Cerebellar cortex (tissue), 1 donor: ENCODE data around the gene MET.
A peak's percentile ranks its signal among the peaks of the same experiment; 100 is the strongest.
"Not testable (repeated sequence)": the region's sequence is repeated elsewhere in the genome, so short reads cannot be mapped to it uniquely, and the experiment has no call there.

Experiments used
- DNase-seq: peaks from one replicate; pipeline ENCODE4 v3.0.0-alpha.2; 2015; ENCODE audit warnings: low spot score

Gene MET

GRCh38 chr7:116809636-116810266 is 137.8 kb downstream of the MET start:
- DNase-seq: peak; percentile 75

GRCh38 chr7:116810267-116811116 is 138.5 kb downstream of the MET start:
- DNase-seq: no peak

- no peak for DNase-seq
These were observed 139.8 kb downstream of the MET start for GRCh38 chr7:116811768-116812167.

- DNase-seq: no peak
These were observed 140.9 kb downstream of the MET start for GRCh38 chr7:116812860-116813259.

- not testable (repeated sequence) for DNase-seq
These were observed 141.4 kb downstream of the MET start for GRCh38 chr7:116813371-116813770.

GRCh38 chr7:116815041-116815440 is 143.0 kb downstream of the MET start:
- no peak for DNase-seq

- no peak for DNase-seq
These were observed 148.2 kb downstream of the MET start for GRCh38 chr7:116820149-116820548.

- not testable (repeated sequence) for DNase-seq
These were observed 149.7 kb downstream of the MET start for GRCh38 chr7:116821647-116822046.

GRCh38 chr7:116824449-116824848 is 152.5 kb downstream of the MET start:
- no peak for DNase-seq

GRCh38 chr7:116828281-116828680 is 156.3 kb downstream of the MET start:
- no peak for DNase-seq

- no peak for DNase-seq
These were observed 157.0 kb downstream of the MET start for GRCh38 chr7:116829041-116829440.

GRCh38 chr7:116829493-116829892 is 157.5 kb downstream of the MET start:
- DNase-seq: no peak

GRCh38 chr7:116832692-116833091 is 160.7 kb downstream of the MET start:
- no peak for DNase-seq

- peak; percentile 18 for DNase-seq
These were observed 163.0 kb downstream of the MET start for GRCh38 chr7:116834815-116835504.

- no peak for DNase-seq
These were observed 164.1 kb downstream of the MET start for GRCh38 chr7:116836048-116836447.

- DNase-seq: no peak
These were observed 164.9 kb downstream of the MET start for GRCh38 chr7:116836911-116837310.

- DNase-seq: no peak
These were observed 165.6 kb downstream of the MET start for GRCh38 chr7:116837586-116837985.

- no peak for DNase-seq
These were observed 168.3 kb downstream of the MET start for GRCh38 chr7:116840256-116840655.

- no peak for DNase-seq
These were observed 170.4 kb downstream of the MET start for GRCh38 chr7:116842371-116842770.

GRCh38 chr7:116843378-116843777 is 171.4 kb downstream of the MET start:
- DNase-seq: no peak
